A549 (cell line): Measurements from ENCODE around the gene ERN1. TPM values are rescaled to one million over a fixed set of nuclear protein-coding genes. Genes with fewer than 3 reads are reported as not detected.

Source experiments
- ATAC-seq, 2 experiments: fragments of 200-7000 bp in 1 of 2; fragments of >200 bp in 1 of 2; cut with Nextera tagmentation in 1 of 2; cut with Tn5 transposase in 1 of 2; 3 replicates each; pipeline versions ENCODE4 v1.8.0 to v1.9.1; 2018 to 2020; ENCODE audit warnings: mild to moderate bottlenecking in 1 of 2, moderate library complexity in 1 of 2
- CTCF ChIA-PET: fragments of 300-600 bp; sonication (Branson Sonifier 250); formaldehyde crosslinking; extraction: SDS; loops from one replicate; lab custom pipeline; 2021; ENCODE audit warnings: antibody characterized with exemption, inconsistent platforms; lab: Yijun Ruan, JAX
- POLR2A ChIA-PET: fragments of 350-600 bp; formaldehyde crosslinking; extraction: SDS; loops from one replicate; lab custom pipeline; 2021; ENCODE audit warnings: antibody characterized with exemption, inconsistent platforms; lab: Yijun Ruan, JAX
- DNase-seq, 2 experiments: peaks; one replicate each; pipeline versions ENCODE4 v3.0.0 to v3.0.0-alpha.2; 2011 to 2016; ENCODE audit warnings: low read depth in 1 of 2, low spot score in 1 of 2
- FAIRE-seq: peaks from 2 replicates; lab custom pipeline; 2011; peaks lifted over from hg19 to GRCh38; lab: Jason Lieb, UNC
- H3K27ac ChIP-seq, 2 experiments: fragments of >200 bp; sonication (Bioruptor Twin); formaldehyde crosslinking; 3 replicates each; pipeline ENCODE4 v1.5.1; 2016 to 2017
- H3K4me1 ChIP-seq: fragments of >200 bp; sonication (Bioruptor Twin); formaldehyde crosslinking; 3 replicates; pipeline ENCODE4 v1.6.1; 2016
- H3K4me2 ChIP-seq: fragments of >200 bp; sonication (Bioruptor Twin); formaldehyde crosslinking; 3 replicates; pipeline ENCODE4 v1.6.1; 2016
- H3K4me3 ChIP-seq: fragments of >200 bp; sonication (Bioruptor Twin); formaldehyde crosslinking; 3 replicates; pipeline ENCODE4 v1.5.1; 2016
- H3K9me3 ChIP-seq: fragments of >200 bp; sonication (Bioruptor Twin); formaldehyde crosslinking; 3 replicates; pipeline ENCODE4 v1.6.1; 2016
- CBX2 ChIP-seq: fragments of 200-600 bp; sonication (generic); IDR thresholded peaks from 2 replicates; pipeline ENCODE4 v1.6.1; 2016; ENCODE audit warnings: low read depth, mild to moderate bottlenecking, borderline replicate concordance
- CTCF ChIP-seq: fragments of >200 bp; sonication (Bioruptor Twin); formaldehyde crosslinking; IDR thresholded peaks from 3 replicates; pipeline ENCODE4 v1.5.1; 2016
- ELK1 ChIP-seq: fragments of 150-350 bp; IDR thresholded peaks from 2 replicates; pipeline ENCODE4 v1.6.1; 2014; ENCODE audit warnings: low read depth, mild to moderate bottlenecking, low read length
- ESRRA ChIP-seq: fragments of 150-350 bp; IDR thresholded peaks from 2 replicates; pipeline ENCODE4 v1.6.1; 2014; ENCODE audit warnings: mild to moderate bottlenecking, low read length, borderline replicate concordance
- HES2 ChIP-seq: fragments of >200 bp; sonication (Bioruptor Twin); formaldehyde crosslinking; IDR thresholded peaks from 2 replicates; pipeline ENCODE4 v1.6.1; 2016
- HOXB5 ChIP-seq: fragments of 250-450 bp; sonication (Bioruptor Pico); IDR thresholded peaks from 2 replicates; pipeline ENCODE4 v1.5.0; 2020; ENCODE audit warnings: mild to moderate bottlenecking, moderate library complexity
- PBX3 ChIP-seq: IDR thresholded peaks from 2 replicates; pipeline ENCODE4 v1.6.1; 2012
- RAD21 ChIP-seq, 2 experiments: fragments of >200 bp in 1 of 2; sonication (Bioruptor Twin) in 1 of 2; formaldehyde crosslinking in 1 of 2; IDR thresholded peaks in 1 of 2; conservative IDR thresholded peaks in 1 of 2; 2 replicates in 1 of 2; 3 replicates in 1 of 2; pipeline ENCODE4 v1.6.1; 2012 to 2018; ENCODE audit warnings: inconsistent platforms in 1 of 2
- RCOR1 ChIP-seq: fragments of 150-350 bp; IDR thresholded peaks from 2 replicates; pipeline ENCODE4 v1.6.1; 2014; ENCODE audit warnings: antibody characterized with exemption, low read length, low read depth
- RFX5 ChIP-seq: fragments of 450-650 bp; IDR thresholded peaks from 2 replicates; pipeline ENCODE4 v1.7.1; 2014; ENCODE audit warnings: antibody characterized with exemption, mild to moderate bottlenecking, moderate library complexity
- SMC3 ChIP-seq: fragments of >200 bp; sonication (Bioruptor Twin); formaldehyde crosslinking; IDR thresholded peaks from 3 replicates; pipeline ENCODE4 v1.6.1; 2018; ENCODE audit warnings: inconsistent platforms
- WGBS: methylation state at CpG from one replicate; pipeline ENCODE4 v1.1.6; 2017; ENCODE audit errors: missing lambda C conversion rate; 5-methylcytosine and 5-hydroxymethylcytosine counted together
- polyA plus RNA-seq, 4 experiments: library from polyadenylated mRNA; depleted of rRNA in 3 of 4; stranded (reverse); fragments of >200 nt; fragmentation: RNase III in 1 of 4; extraction: RNeasy Plus Mini Kit Qiagen cat#74134 plus additional on column Dnase treatment in 1 of 4; gene quantifications; 2 replicates in 3 of 4; 3 replicates in 1 of 4; pipeline ENCODE4 v1.2.3, GENCODE V29; 2011 to 2017
- TF ChIP-seq, protein P1 (sequence below): fragments of >200 bp; sonication (Bioruptor Twin); formaldehyde crosslinking; IDR thresholded peaks from 3 replicates; pipeline ENCODE4 v1.6.1; 2016
- TF ChIP-seq, protein P2 (sequence below): fragments of 250-450 bp; sonication (Bioruptor Pico); IDR thresholded peaks from 2 replicates; pipeline ENCODE4 v1.5.0; 2021; ENCODE audit warnings: mild to moderate bottlenecking, moderate library complexity, borderline replicate concordance

The ERN1 gene
- polyA plus RNA-seq, 2 of the 4 experiments (the other 2 are of a cell fraction), result 4.1 to 19.8 TPM

DNA sequence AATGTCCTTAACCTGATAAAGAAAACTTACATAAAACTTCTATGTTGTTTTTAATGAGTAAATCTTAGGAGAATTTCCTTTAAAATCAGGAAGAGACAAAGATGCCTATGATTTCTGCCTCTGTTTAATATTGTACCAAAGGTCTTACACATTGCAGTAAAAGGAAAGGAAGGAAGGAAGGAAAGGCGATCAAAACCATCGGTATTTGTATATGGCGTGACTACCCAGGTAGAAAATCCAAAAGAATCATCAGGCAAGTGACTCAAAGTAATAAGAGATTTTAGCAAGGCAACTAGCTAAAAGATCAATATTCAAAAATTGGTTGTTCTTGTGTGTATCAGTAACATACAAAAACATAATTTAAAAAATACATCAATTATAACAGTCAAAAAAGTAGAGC, 113.0 kb downstream of the ERN1 start:
- H3K4me1 ChIP-seq, result no peaks in the 10 kb centered on the region
- H3K9me3 ChIP-seq, result no peaks in the 10 kb centered on the region
- CTCF ChIA-PET, result interaction anchor here (0.9 to 16.1 kb wide), 21 partner anchors 9 to 137 kb away, joined by 3 to 386 read pairs (median 4); partner anchors contain the start of genes CSHL1 and GH1
- ATAC-seq, result no peak
- 90% methylated on average over 3 of the region's 3 CpGs for WGBS
- no peak overlapping the region for H3K4me3 ChIP-seq
- H3K27ac ChIP-seq, result no peak overlapping the region
- TF ChIP-seq CTCF, result no peak
- TF ChIP-seq ELK1, result no peak
- DNase-seq, result no peak
- no peak for FAIRE-seq
- POLR2A ChIA-PET, result interaction anchor here (1.3 kb wide), 1 partner anchor 128 kb away, joined by 4 read pairs; no protein-coding TSS in a partner anchor
- no peak overlapping the region for H3K4me2 ChIP-seq

GRCh38 chr17:64016231-64016784, 113.6 kb downstream of the ERN1 start:
- ATAC-seq (peak; percentile 78 to 83), FAIRE-seq (no peak), DNase-seq (no peak)
- no peak overlapping the region for H3K4me3 ChIP-seq
- H3K27ac ChIP-seq, result no peak overlapping the region
- no peaks in the 10 kb centered on the region for H3K9me3 ChIP-seq
- ChIA-PET CTCF (interaction anchor here (0.5 to 16.1 kb wide), 22 partner anchors 8 to 389 kb away, joined by 3 to 386 read pairs (median 4); partner anchors contain the start of genes CSHL1 and GH1), POLR2A (interaction anchor here (0.6 to 0.7 kb wide), 2 partner anchors 54 to 97 kb away, joined by 3 to 6 read pairs; no protein-coding TSS in a partner anchor)
- WGBS, result 50% methylated on average over 5 of the region's 5 CpGs
- no peak overlapping the region for H3K4me2 ChIP-seq
- H3K4me1 ChIP-seq, result no peaks in the 10 kb centered on the region
- no peak for TF ChIP-seq RCOR1
- TF ChIP-seq, protein P1, sequence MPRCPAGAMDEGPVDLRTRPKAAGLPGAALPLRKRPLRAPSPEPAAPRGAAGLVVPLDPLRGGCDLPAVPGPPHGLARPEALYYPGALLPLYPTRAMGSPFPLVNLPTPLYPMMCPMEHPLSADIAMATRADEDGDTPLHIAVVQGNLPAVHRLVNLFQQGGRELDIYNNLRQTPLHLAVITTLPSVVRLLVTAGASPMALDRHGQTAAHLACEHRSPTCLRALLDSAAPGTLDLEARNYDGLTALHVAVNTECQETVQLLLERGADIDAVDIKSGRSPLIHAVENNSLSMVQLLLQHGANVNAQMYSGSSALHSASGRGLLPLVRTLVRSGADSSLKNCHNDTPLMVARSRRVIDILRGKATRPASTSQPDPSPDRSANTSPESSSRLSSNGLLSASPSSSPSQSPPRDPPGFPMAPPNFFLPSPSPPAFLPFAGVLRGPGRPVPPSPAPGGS, result no peak
- TF ChIP-seq, protein P2, sequence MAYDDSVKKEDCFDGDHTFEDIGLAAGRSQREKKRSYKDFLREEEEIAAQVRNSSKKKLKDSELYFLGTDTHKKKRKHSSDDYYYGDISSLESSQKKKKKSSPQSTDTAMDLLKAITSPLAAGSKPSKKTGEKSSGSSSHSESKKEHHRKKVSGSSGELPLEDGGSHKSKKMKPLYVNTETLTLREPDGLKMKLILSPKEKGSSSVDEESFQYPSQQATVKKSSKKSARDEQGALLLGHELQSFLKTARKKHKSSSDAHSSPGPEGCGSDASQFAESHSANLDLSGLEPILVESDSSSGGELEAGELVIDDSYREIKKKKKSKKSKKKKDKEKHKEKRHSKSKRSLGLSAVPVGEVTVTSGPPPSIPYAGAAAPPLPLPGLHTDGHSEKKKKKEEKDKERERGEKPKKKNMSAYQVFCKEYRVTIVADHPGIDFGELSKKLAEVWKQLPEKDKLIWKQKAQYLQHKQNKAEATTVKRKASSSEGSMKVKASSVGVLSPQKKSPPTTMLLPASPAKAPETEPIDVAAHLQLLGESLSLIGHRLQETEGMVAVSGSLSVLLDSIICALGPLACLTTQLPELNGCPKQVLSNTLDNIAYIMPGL, result no peak
- no peak for TF ChIP-seq RFX5
- TF ChIP-seq CBX2, result no peak
- TF ChIP-seq ESRRA, result no peak
- TF ChIP-seq PBX3, result no peak
- peak; percentile 31; the same call in 2 of the 3 replicates for TF ChIP-seq CTCF
- TF ChIP-seq HES2, result no peak
- peak in 1 of 2 experiments; percentile 16; a peak in 2 of 5 replicates for TF ChIP-seq RAD21 (conservative IDR thresholded peaks at IDR 0.05 in 1 of 2, IDR thresholded peaks at IDR 0.05 in 1 of 2)
- TF ChIP-seq HOXB5 (CRISPR knock-in tag), result no peak
- peak; percentile 32; the same call in 1 of the 3 replicates for TF ChIP-seq SMC3
